PC-9 (cell line): ENCODE data around the gene DPP10. TPM values are rescaled to one million over a fixed set of nuclear protein-coding genes. Genes with fewer than 3 reads are reported as not detected.

Source experiments
- BruUV-seq: library from RNA; stranded (reverse); fragments of 400-500 nt; replicated peaks from 2 replicates; lab custom pipeline; 2021; lab: Mats Ljungman, UMichigan
- CTCF ChIA-PET: fragments of 300-600 bp; sonication (Branson Sonifier 250); formaldehyde crosslinking; loops from one replicate; lab custom pipeline; 2022; ENCODE audit warnings: antibody characterized with exemption; lab: Charles Lee
- POLR2A ChIA-PET: fragments of 300-600 bp; sonication (Branson Sonifier 250); formaldehyde crosslinking; loops from one replicate; lab custom pipeline; 2022; ENCODE audit warnings: antibody characterized with exemption; ENCODE audit not compliant: unreplicated experiment; lab: Charles Lee
- DNase-seq, 2 experiments: peaks; one replicate each; pipeline versions ENCODE4 v3.0.0 to v3.0.0-alpha.2; 2015 to 2022; ENCODE audit warnings: mixed read lengths in 1 of 2
- H2AFZ ChIP-seq: fragments of 200-600 bp; sonication (generic); 2 replicates; pipeline ENCODE4 v1.8.1; 2017; ENCODE audit warnings: antibody characterized with exemption
- H3F3A ChIP-seq: fragments of 200-600 bp; sonication (generic); 2 replicates; pipeline ENCODE4 v1.8.1; 2017; ENCODE audit warnings: antibody characterized with exemption, mild to moderate bottlenecking, low read depth; ENCODE audit not compliant: insufficient read depth
- H3K27ac ChIP-seq: fragments of 200-600 bp; sonication (generic); 2 replicates; pipeline ENCODE4 v1.6.1; 2016; ENCODE audit warnings: mixed run types
- H3K27me3 ChIP-seq: fragments of 200-600 bp; sonication (generic); 2 replicates; pipeline ENCODE4 v1.6.1; 2016; ENCODE audit warnings: low read depth, mixed run types; ENCODE audit not compliant: insufficient read depth
- H3K36me3 ChIP-seq: fragments of 200-600 bp; sonication (generic); 2 replicates; pipeline ENCODE4 v1.6.1; 2016; ENCODE audit warnings: low read depth, mixed run types
- H3K4me1 ChIP-seq: fragments of 200-600 bp; sonication (generic); replicated peaks from 2 replicates; pipeline ENCODE4 v1.6.1; 2016; ENCODE audit warnings: mixed run types; ENCODE audit not compliant: insufficient read depth
- H3K4me2 ChIP-seq: fragments of 200-600 bp; sonication (generic); 2 replicates; pipeline ENCODE4 v1.6.1; 2017; ENCODE audit warnings: mixed run types
- H3K4me3 ChIP-seq: fragments of 200-600 bp; sonication (generic); 2 replicates; pipeline ENCODE4 v1.6.1; 2016; ENCODE audit warnings: mixed run types
- H3K79me2 ChIP-seq: fragments of 200-600 bp; sonication (generic); 2 replicates; pipeline ENCODE4 v1.6.1; 2017; ENCODE audit warnings: low read depth, mixed run types
- H3K9me2 ChIP-seq: fragments of 200-600 bp; sonication (generic); 2 replicates; pipeline ENCODE4 v1.8.1; 2017; ENCODE audit warnings: mild to moderate bottlenecking; ENCODE audit not compliant: insufficient read depth
- H3K9me3 ChIP-seq: fragments of 200-600 bp; sonication (generic); 2 replicates; pipeline ENCODE4 v1.8.1; 2016; ENCODE audit warnings: low read depth; ENCODE audit not compliant: insufficient read depth
- H4K20me1 ChIP-seq: fragments of 200-600 bp; sonication (generic); 2 replicates; pipeline ENCODE4 v1.8.1; 2017; ENCODE audit not compliant: insufficient read depth
- CTCF ChIP-seq: fragments of 200-600 bp; sonication (generic); conservative IDR thresholded peaks from 2 replicates; pipeline ENCODE4 v1.6.1; 2017; ENCODE audit warnings: mixed run types, antibody characterized with exemption, mild to moderate bottlenecking, moderate library complexity
- EZH2 ChIP-seq: fragments of 200-600 bp; sonication (generic); IDR thresholded peaks from 2 replicates; pipeline ENCODE4 v1.8.0; 2017; ENCODE audit warnings: antibody characterized with exemption, low read depth
- intact Hi-C: fragments of 100-400 bp; cut with micrococcal nuclease; formaldehyde crosslinking; loops from one replicate; pipeline ENCODE4 v1.10.0; 2022; ENCODE audit not compliant: unreplicated experiment
- total RNA-seq: library from RNA; stranded (reverse); gene quantifications from 2 replicates; pipeline ENCODE4 v1.2.3, GENCODE V29; 2021

Gene DPP10
- total RNA-seq, 1 experiment from 2014 or later, result not detected

GRCh38 chr2:115880558-115880957 is 1438.1 kb downstream of the DPP10 start:
- H3K4me3 ChIP-seq, result no peak overlapping the region
- H3K9me3 ChIP-seq, result no peaks in the 10 kb centered on the region
- TF ChIP-seq EZH2 (no peak), CTCF (peak; percentile 41; the same call in 1 of the 2 replicates)
- H3K36me3 ChIP-seq, result no peaks in the 10 kb centered on the region
- H3K9me2 ChIP-seq, result no peaks in the 10 kb centered on the region
- intact Hi-C loops, result no loop called here
- no peak overlapping the region for H3K4me2 ChIP-seq
- no peak overlapping the region for H2AFZ ChIP-seq
- H4K20me1 ChIP-seq, result no peaks in the 10 kb centered on the region
- H3K27me3 ChIP-seq, result no peaks in the 10 kb centered on the region
- ChIA-PET POLR2A (no interaction called here), CTCF (no interaction called here)
- H3K4me1 ChIP-seq, result no peaks in the 10 kb centered on the region
- no peak for DNase-seq
- no peak overlapping the region for H3K27ac ChIP-seq
- H3F3A ChIP-seq, result no peaks in the 10 kb centered on the region
- no TSS peak for BruUV-seq
- no peaks in the 10 kb centered on the region for H3K79me2 ChIP-seq

- no peaks in the 10 kb centered on the region for H3K4me1 ChIP-seq
- BruUV-seq, result no TSS peak
- POLR2A ChIA-PET, result no interaction called here
- no peaks in the 10 kb centered on the region for H3K9me3 ChIP-seq
- no peak overlapping the region for H3K4me3 ChIP-seq
- no peaks in the 10 kb centered on the region for H4K20me1 ChIP-seq
- no peaks in the 10 kb centered on the region for H3K27me3 ChIP-seq
- DNase-seq, result no peak
- no peaks in the 10 kb centered on the region for H3K79me2 ChIP-seq
- no peak overlapping the region for H2AFZ ChIP-seq
- no peak overlapping the region for H3K4me2 ChIP-seq
- CTCF ChIA-PET, result no interaction called here
- intact Hi-C loops, result no loop called here
- H3K9me2 ChIP-seq, result no peaks in the 10 kb centered on the region
- H3K36me3 ChIP-seq, result no peaks in the 10 kb centered on the region
- TF ChIP-seq CTCF (no peak), EZH2 (no peak)
- H3K27ac ChIP-seq, result no peak overlapping the region
- no peaks in the 10 kb centered on the region for H3F3A ChIP-seq
Measured at GRCh38 chr2:115887209-115887776, 1444.9 kb downstream of the DPP10 start.
